ENCODE measurements around the gene SLC5A2.
"Not testable (repeated sequence)": the region's sequence is repeated elsewhere in the genome, so short reads cannot be mapped to it uniquely, and the experiment has no call there.

SLC5A2 gene

DNA sequence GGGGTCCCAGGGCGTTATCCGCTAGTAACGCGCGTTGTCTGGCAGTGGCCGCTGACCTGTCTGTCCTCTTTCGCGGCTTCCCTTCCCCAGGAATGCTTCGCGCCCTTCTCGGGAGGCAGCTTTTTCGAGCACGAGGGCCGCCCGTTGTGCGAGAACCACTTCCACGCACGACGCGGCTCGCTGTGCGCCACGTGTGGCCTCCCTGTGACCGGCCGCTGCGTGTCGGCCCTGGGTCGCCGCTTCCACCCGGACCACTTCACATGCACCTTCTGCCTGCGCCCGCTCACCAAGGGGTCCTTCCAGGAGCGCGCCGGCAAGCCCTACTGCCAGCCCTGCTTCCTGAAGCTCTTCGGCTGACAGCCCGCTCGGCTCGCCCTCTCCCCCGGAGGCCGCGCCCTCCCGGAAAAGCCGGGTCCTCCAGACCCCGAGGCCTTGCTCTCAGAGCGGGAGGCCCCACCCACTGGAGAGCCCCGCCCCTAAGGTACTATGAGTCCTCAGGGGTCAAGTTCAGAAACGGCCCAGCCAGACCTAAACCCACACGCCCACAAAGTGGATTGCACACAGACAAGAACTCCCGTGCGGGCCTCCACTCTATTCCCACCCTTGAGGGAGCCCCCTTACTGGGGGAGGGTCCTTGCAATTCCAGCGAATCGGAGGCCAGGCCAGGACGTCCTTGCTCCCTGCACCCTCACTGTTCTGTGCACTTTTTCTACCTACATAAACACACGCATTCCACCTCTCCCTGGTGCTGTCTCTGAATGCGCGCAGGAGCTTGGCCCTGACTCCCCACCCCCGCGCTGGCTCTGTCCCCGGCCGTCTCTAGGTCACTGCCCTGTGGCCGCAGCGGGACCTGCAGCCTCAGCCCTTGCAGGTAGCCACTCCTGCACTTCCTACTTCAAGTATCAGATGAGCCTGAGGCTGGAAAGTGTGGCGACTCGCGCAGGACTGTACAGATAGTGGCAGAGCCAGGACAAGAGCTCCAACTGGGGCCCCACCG lies 5.4 kb upstream of the SLC5A2 start:
- Histone ChIP-seq H3K4me1 (ENCODE audit: control insufficient read depth, insufficient read depth, low read length, unreplicated experiment) (peaks cover 14% of the 10 kb centered on the region), H3K36me3 (ENCODE audit: insufficient read depth, low read length) (peaks cover 47% of the 10 kb centered on the region), H3K27ac (ENCODE audit: low read depth, low read length) (no peak overlapping the region), H3K27me3 (ENCODE audit: insufficient read depth, low read length) (no peaks in the 10 kb centered on the region), H2AFZ (ENCODE audit: low read length, unreplicated experiment) (no peak overlapping the region), H3K79me2 (ENCODE audit: control insufficient read depth, insufficient read depth, low read length, unreplicated experiment) (peaks cover 11% of the 10 kb centered on the region), H3K4me3 (ENCODE audit: low read depth, low read length) (no peak overlapping the region)

DNA sequence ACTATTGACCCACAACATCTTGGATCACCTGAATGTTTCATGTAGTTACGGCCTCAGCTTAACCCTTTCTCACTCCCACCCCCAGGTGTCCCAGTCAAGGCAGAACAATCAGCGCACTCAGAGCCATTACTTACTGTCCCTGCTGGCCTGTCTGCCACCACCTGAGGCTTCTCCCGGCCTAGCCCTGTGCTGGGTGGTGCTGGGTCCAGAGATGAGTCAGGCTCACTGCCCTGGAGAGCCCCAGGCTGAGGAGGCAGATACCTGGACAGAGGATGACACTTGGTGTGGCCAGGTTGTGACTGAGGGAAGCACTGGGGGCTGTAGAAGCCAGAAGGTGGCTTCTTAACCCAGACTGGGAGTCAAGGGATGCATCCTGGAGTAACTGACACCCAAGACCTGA lies 4.0 kb upstream of the SLC5A2 start:
- Histone ChIP-seq H3K36me3 (ENCODE audit: insufficient read depth, low read length) (peaks cover 43% of the 10 kb centered on the region), H3K4me3 (ENCODE audit: low read depth, low read length) (no peak overlapping the region), H2AFZ (ENCODE audit: low read length, unreplicated experiment) (no peak overlapping the region), H3K27me3 (ENCODE audit: insufficient read depth, low read length) (no peaks in the 10 kb centered on the region), H3K27ac (ENCODE audit: low read depth, low read length) (no peak overlapping the region), H3K4me1 (ENCODE audit: control insufficient read depth, insufficient read depth, low read length, unreplicated experiment) (peaks cover 5% of the 10 kb centered on the region), H3K79me2 (ENCODE audit: control insufficient read depth, insufficient read depth, low read length, unreplicated experiment) (peaks cover 5% of the 10 kb centered on the region)

DNA sequence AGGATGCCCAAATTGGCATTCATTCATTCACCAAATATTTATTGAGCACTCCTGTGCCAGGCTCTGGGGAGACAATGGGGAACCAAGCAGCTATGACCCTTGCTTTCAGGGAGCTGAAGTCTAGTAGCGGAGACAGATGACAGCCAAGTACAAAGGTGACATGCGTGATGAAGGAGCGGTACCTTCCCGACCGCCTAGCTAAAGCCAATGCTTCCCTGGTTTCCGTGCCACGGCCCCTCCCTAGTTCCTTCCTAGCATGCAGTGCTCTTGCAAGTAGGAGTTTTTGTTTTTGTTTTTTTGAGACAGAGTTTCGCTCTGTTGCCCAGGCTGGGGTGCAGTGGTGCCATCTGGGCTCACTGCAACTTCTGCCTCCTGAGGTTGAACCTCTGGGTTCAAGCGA lies 3.2 kb upstream of the SLC5A2 start:
- H3K79me2 ChIP-seq (ENCODE audit: control insufficient read depth, insufficient read depth, low read length, unreplicated experiment): peaks cover 3% of the 10 kb centered on the region
- H2AFZ ChIP-seq (ENCODE audit: low read length, unreplicated experiment): no peak overlapping the region
- no peak overlapping the region for H3K4me3 ChIP-seq (ENCODE audit: low read depth, low read length)
- no peaks in the 10 kb centered on the region for H3K27me3 ChIP-seq (ENCODE audit: insufficient read depth, low read length)
- H3K4me1 ChIP-seq (ENCODE audit: control insufficient read depth, insufficient read depth, low read length, unreplicated experiment): no peaks in the 10 kb centered on the region
- H3K27ac ChIP-seq (ENCODE audit: low read depth, low read length): no peak overlapping the region
- H3K36me3 ChIP-seq (ENCODE audit: insufficient read depth, low read length): peaks cover 35% of the 10 kb centered on the region

DNA sequence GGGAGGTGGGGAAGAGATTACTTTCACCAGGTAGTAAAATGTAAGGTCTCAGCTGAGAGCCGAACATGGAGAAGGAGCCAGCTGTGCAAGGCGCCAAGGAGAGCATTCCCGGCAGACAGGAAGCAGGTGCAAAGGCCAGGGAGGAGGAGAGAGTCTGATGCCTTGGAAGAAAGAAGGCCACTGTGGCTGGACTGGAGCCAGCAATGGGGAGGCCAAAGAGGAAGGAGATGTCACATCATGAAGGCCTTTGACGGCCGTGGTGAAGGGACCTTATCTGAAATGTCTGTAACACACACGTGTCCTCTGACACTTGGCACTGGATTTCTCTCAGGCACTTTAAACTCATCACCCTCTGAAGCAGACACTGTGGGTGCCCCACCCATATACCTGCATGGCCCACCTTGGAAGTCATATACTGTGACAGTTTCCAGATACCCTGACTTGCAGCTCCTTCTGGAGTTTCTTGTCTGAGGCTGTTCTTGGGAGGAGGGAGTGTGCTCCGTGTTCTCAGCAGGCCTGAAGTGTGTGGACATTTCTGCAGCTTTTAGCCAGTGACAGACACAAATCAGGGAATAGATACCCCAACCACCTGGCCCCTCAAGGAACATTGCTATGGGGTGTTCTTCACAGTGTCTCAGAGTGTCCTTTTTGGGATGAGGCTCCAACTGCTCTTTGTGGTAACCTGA lies 1.9 kb upstream of the SLC5A2 start:
- no peaks in the 10 kb centered on the region for H3K27me3 ChIP-seq (ENCODE audit: insufficient read depth, low read length)
- no peak overlapping the region for H2AFZ ChIP-seq (ENCODE audit: low read length, unreplicated experiment)
- H3K79me2 ChIP-seq (ENCODE audit: control insufficient read depth, insufficient read depth, low read length, unreplicated experiment): no peaks in the 10 kb centered on the region
- H3K4me3 ChIP-seq (ENCODE audit: low read depth, low read length): no peak overlapping the region
- H3K4me1 ChIP-seq (ENCODE audit: control insufficient read depth, insufficient read depth, low read length, unreplicated experiment): no peaks in the 10 kb centered on the region
- peaks cover 26% of the 10 kb centered on the region; the same call in 1 of the 2 replicates for H3K36me3 ChIP-seq (ENCODE audit: insufficient read depth, low read length)
- H3K27ac ChIP-seq (ENCODE audit: low read depth, low read length): no peak overlapping the region

DNA sequence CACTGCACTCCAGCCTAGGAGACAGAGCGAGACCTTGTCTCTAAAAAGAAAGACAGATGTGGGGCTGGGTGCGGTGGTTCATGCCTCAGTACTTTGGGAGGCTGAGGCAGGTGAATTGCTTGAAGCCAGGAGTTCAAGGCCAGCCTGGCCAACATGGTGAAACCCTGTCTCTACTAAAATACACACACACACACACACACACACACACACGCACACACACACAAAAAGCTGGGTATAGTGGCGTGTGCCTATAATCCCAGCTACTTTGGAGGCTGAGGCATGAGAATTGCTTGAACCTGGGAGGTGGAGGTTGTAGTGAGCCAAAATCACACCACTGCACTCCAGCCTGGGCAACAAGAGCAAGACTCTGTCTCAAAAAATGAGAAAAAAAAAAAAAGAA lies 1.1 kb downstream of the SLC5A2 start:
- peaks cover 21% of the 10 kb centered on the region; the same call in 1 of the 2 replicates for H3K27me3 ChIP-seq (ENCODE audit: insufficient read depth, low read length)
- H3K4me1 ChIP-seq (ENCODE audit: control insufficient read depth, insufficient read depth, low read length, unreplicated experiment); H2AFZ ChIP-seq (ENCODE audit: low read length, unreplicated experiment); H3K4me3 ChIP-seq (ENCODE audit: low read depth, low read length); H3K79me2 ChIP-seq (ENCODE audit: control insufficient read depth, insufficient read depth, low read length, unreplicated experiment); H3K36me3 ChIP-seq (ENCODE audit: insufficient read depth, low read length); H3K27ac ChIP-seq (ENCODE audit: low read depth, low read length): not testable (repeated sequence)

DNA sequence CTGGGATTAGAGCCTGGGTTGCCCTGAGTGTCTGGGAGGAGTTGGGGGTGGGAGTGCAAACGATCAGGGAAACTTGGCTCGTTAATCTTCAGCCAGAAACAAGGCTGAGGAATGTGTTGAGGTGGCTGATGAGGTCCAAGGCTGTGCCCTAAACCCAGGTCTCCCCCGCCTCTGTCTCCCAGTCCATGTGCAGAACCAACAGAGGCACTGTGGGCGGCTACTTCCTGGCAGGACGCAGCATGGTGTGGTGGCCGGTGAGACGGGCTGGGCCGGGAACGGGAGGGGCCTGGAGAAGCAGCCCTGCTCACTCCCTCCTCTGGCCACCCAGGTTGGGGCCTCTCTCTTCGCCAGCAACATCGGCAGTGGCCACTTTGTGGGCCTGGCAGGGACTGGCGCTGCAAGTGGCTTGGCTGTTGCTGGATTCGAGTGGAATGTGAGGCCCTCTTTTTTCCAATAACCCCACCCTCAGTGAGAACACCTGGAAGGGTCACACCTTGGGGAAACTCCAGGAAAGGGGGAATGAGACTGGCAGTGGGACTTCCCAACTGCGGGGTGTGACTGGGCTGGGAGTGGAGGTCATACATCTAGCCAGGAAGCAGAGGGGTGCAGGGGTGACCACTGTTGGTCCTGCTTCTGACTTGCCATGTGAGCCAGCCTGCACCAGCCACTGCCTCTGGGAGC lies 1.7 kb downstream of the SLC5A2 start:
- H3K4me1 ChIP-seq (ENCODE audit: control insufficient read depth, insufficient read depth, low read length, unreplicated experiment): peaks cover 6% of the 10 kb centered on the region
- H3K36me3 ChIP-seq (ENCODE audit: insufficient read depth, low read length): no peaks in the 10 kb centered on the region; the same call in 1 of the 2 replicates
- no peak overlapping the region for H2AFZ ChIP-seq (ENCODE audit: low read length, unreplicated experiment)
- no peaks in the 10 kb centered on the region for H3K79me2 ChIP-seq (ENCODE audit: control insufficient read depth, insufficient read depth, low read length, unreplicated experiment)
- no peak overlapping the region for H3K27ac ChIP-seq (ENCODE audit: low read depth, low read length)
- peaks cover 21% of the 10 kb centered on the region; the same call in 1 of the 2 replicates for H3K27me3 ChIP-seq (ENCODE audit: insufficient read depth, low read length)
- H3K4me3 ChIP-seq (ENCODE audit: low read depth, low read length): no peak overlapping the region

DNA sequence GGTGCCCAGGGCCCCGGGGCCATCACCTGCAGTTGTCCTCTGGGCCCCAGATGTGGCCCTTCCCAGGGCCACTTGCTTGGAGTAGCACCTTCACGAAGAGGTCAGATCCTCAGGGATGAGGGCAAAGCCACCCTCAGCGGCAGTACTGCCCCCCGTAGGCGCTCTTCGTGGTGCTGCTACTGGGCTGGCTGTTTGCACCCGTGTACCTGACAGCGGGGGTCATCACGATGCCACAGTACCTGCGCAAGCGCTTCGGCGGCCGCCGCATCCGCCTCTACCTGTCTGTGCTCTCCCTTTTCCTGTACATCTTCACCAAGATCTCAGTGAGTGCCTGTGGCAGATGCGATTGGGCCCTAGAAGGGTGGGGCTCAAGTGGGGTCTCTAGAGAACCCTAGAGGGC lies 2.6 kb downstream of the SLC5A2 start:
- Histone ChIP-seq H3K79me2 (ENCODE audit: control insufficient read depth, insufficient read depth, low read length, unreplicated experiment) (no peaks in the 10 kb centered on the region), H2AFZ (ENCODE audit: low read length, unreplicated experiment) (no peak overlapping the region), H3K4me3 (ENCODE audit: low read depth, low read length) (no peak overlapping the region), H3K4me1 (ENCODE audit: control insufficient read depth, insufficient read depth, low read length, unreplicated experiment) (peaks cover 6% of the 10 kb centered on the region), H3K36me3 (ENCODE audit: insufficient read depth, low read length) (no peaks in the 10 kb centered on the region), H3K27me3 (ENCODE audit: insufficient read depth, low read length) (peaks cover 21% of the 10 kb centered on the region; the same call in 1 of the 2 replicates), H3K27ac (ENCODE audit: low read depth, low read length) (no peak overlapping the region)

DNA sequence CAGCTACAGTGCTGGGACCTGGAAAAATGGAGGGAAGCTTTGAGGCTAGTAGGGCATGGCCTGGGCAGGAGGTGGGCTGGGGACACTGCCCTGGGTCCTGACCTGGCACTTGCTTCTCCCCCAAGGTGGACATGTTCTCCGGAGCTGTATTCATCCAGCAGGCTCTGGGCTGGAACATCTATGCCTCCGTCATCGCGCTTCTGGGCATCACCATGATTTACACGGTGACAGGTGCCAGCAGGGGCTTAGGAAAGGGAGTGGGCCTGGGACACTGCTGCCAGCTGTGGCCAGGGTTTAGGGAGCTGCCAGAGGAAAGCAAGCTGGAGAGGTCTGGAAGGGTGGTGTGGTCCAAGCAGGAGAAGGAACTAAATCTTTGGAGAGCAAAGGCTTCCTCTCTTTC lies 3.1 kb downstream of the SLC5A2 start:
- Histone ChIP-seq H3K27me3 (ENCODE audit: insufficient read depth, low read length) (peaks cover 21% of the 10 kb centered on the region; the same call in 1 of the 2 replicates), H3K4me1 (ENCODE audit: control insufficient read depth, insufficient read depth, low read length, unreplicated experiment) (peaks cover 6% of the 10 kb centered on the region), H3K4me3 (ENCODE audit: low read depth, low read length) (no peak overlapping the region), H3K79me2 (ENCODE audit: control insufficient read depth, insufficient read depth, low read length, unreplicated experiment) (no peaks in the 10 kb centered on the region), H2AFZ (ENCODE audit: low read length, unreplicated experiment) (no peak overlapping the region), H3K36me3 (ENCODE audit: insufficient read depth, low read length) (no peaks in the 10 kb centered on the region), H3K27ac (ENCODE audit: low read depth, low read length) (no peak overlapping the region)

DNA sequence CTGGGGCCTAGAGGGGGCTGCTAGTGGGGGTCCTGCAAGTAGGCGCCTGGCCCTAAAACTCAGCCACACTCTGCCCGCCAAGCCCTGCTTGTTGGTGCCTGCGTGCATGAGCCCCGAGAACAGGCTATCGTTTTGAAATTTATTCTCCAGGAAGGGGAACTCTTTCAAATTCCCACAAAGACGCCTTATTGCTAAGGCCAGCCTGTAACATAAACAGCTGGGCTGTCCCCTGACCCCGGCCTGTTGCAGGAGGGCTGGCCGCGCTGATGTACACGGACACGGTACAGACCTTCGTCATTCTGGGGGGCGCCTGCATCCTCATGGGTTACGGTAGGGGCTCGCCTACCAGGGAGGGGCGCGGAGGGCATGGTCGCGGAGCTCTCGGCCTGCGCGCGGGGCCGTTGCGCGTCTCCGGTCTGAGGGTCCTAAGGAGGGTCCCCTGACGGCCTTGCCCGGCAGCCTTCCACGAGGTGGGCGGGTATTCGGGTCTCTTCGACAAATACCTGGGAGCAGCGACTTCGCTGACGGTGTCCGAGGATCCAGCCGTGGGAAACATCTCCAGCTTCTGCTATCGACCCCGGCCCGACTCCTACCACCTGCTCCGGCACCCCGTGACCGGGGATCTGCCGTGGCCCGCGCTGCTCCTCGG lies 4.3 kb downstream of the SLC5A2 start:
- Histone ChIP-seq H2AFZ (ENCODE audit: low read length, unreplicated experiment) (no peak overlapping the region), H3K4me1 (ENCODE audit: control insufficient read depth, insufficient read depth, low read length, unreplicated experiment) (peaks cover 6% of the 10 kb centered on the region), H3K4me3 (ENCODE audit: low read depth, low read length) (peak overlapping the region; percentile 70), H3K27me3 (ENCODE audit: insufficient read depth, low read length) (peaks cover 21% of the 10 kb centered on the region; the same call in 1 of the 2 replicates), H3K79me2 (ENCODE audit: control insufficient read depth, insufficient read depth, low read length, unreplicated experiment) (no peaks in the 10 kb centered on the region), H3K27ac (ENCODE audit: low read depth, low read length) (no peak overlapping the region), H3K36me3 (ENCODE audit: insufficient read depth, low read length) (no peaks in the 10 kb centered on the region)

Measured in ACC112 (cell line).